Mucosa of descending colon (tissue), 3 donors: ENCODE results near the gene KRT78. TPM values are rescaled to one million over a fixed set of nuclear protein-coding genes. Genes with fewer than 3 reads are reported as not detected.

ENCODE experiments used
- ATAC-seq: fragments of 200-7000 bp; cut with Tn5 transposase; one replicate; pipeline ENCODE4 v1.9.1; 2020; ENCODE audit warnings: mild to moderate bottlenecking, moderate library complexity
- DNase-seq, 3 donors: peaks; one replicate each; pipeline ENCODE4 v3.0.0-alpha.2; 2020
- H3K36me3 ChIP-seq: fragments of 200-600 bp; one replicate; pipeline ENCODE4 v1.8.0; 2021; ENCODE audit warnings: low read depth, mild to moderate bottlenecking
- H3K4me1 ChIP-seq: fragments of 200-600 bp; one replicate; pipeline ENCODE4 v1.8.0; 2021; ENCODE audit warnings: low read depth, mild to moderate bottlenecking
- H3K4me3 ChIP-seq: fragments of 200-600 bp; one replicate; pipeline ENCODE4 v1.8.0; 2021; ENCODE audit warnings: mild to moderate bottlenecking
- H3K9me3 ChIP-seq: fragments of 200-600 bp; one replicate; pipeline ENCODE4 v1.8.0; 2021; ENCODE audit warnings: mild to moderate bottlenecking
- CTCF ChIP-seq: fragments of 200-600 bp; IDR thresholded peaks from one replicate; pipeline ENCODE4 v1.8.0; 2022; ENCODE audit warnings: antibody characterized with exemption, mild to moderate bottlenecking
- intact Hi-C, 2 donors: fragments of 100-400 bp; cut with DNase I in 1 of 2; cut with micrococcal nuclease in 1 of 2; formaldehyde crosslinking; loops; one replicate each; pipeline versions ENCODE4 v1.11.0 to v1.11.1; 2022; cut with DNase I, micrococcal nuclease
- total RNA-seq, 3 donors: library from RNA; stranded (reverse); fragmentation: NEBNext Ultra II Directional in 2 of 3; extraction: Animal tissue kit (Norgen Biotek cat#: 25700) in 2 of 3; gene quantifications; one replicate each; pipeline versions ENCODE4 v1.2.1 to v1.2.4, GENCODE V29; 2021 to 2023
- donor health status: DM: no; HTN: no; CAD: no; lungs with moderate emphysema.
- donor health status: DM: no; HTN: no; CAD: no.
- donor health status: DM: no; HTN: yes; CAD: no.

The KRT78 gene
- total RNA-seq, 3 donors from 2014 or later, result not detected

- ATAC-seq (no peak), DNase-seq (no peak)
- no peak overlapping the region for H3K4me3 ChIP-seq
- H3K36me3 ChIP-seq, result no peaks in the 10 kb centered on the region
- no peak for TF ChIP-seq CTCF
- no peaks in the 10 kb centered on the region for H3K9me3 ChIP-seq
- no peaks in the 10 kb centered on the region for H3K4me1 ChIP-seq
- intact Hi-C loops, result no loop called here
Measured at GRCh38 chr12:52839436-52840105, 9.2 kb downstream of the KRT78 start.

GRCh38 chr12:52838609-52839435 is 10.0 kb downstream of the KRT78 start:
- ATAC-seq, result no peak
- no peaks in the 10 kb centered on the region for H3K9me3 ChIP-seq

GRCh38 chr12:52837781-52838608 is 10.8 kb downstream of the KRT78 start:
- no peak overlapping the region for H3K4me3 ChIP-seq
- intact Hi-C loops, result no loop called here
- H3K4me1 ChIP-seq, result no peaks in the 10 kb centered on the region
- DNase-seq (no peak), ATAC-seq (no peak)
- TF ChIP-seq CTCF, result no peak
- no peaks in the 10 kb centered on the region for H3K36me3 ChIP-seq
- no peaks in the 10 kb centered on the region for H3K9me3 ChIP-seq

More at GRCh38 chr12:52838609-52839435, 10.0 kb downstream of the KRT78 start:
- intact Hi-C loops, result no loop called here
- no peaks in the 10 kb centered on the region for H3K36me3 ChIP-seq
- no peak for DNase-seq
- no peak for TF ChIP-seq CTCF
- H3K4me3 ChIP-seq, result no peak overlapping the region
- no peaks in the 10 kb centered on the region for H3K4me1 ChIP-seq

- intact Hi-C loops, result no loop called here
- Histone ChIP-seq H3K9me3 (no peaks in the 10 kb centered on the region), H3K4me3 (no peak overlapping the region), H3K4me1 (no peaks in the 10 kb centered on the region), H3K36me3 (no peaks in the 10 kb centered on the region)
- no peak for TF ChIP-seq CTCF
- ATAC-seq (no peak), DNase-seq (no peak)
Measured at GRCh38 chr12:52837413-52837741, 11.4 kb downstream of the KRT78 start.

GRCh38 chr12:52836491-52837412 is 12.0 kb downstream of the KRT78 start:
- intact Hi-C loops, result no loop called here
- Histone ChIP-seq H3K9me3 (no peaks in the 10 kb centered on the region), H3K4me3 (no peak overlapping the region), H3K36me3 (no peaks in the 10 kb centered on the region), H3K4me1 (no peaks in the 10 kb centered on the region)
- no peak for TF ChIP-seq CTCF
- no peak for ATAC-seq
- DNase-seq, result no peak
